A549 treated with RU486 at 1 μM for 4 hours (cell line): ENCODE measurements around the gene ANKRD36B. TPM values are rescaled to one million over a fixed set of nuclear protein-coding genes. Genes with fewer than 3 reads are reported as not detected.

Source experiments
- total RNA-seq: library from RNA; stranded (reverse); fragments of 200-300 nt; extraction: Qiagen RNA extraction; gene quantifications from 5 replicates; pipeline ENCODE4 v1.2.3, GENCODE V29; 2022; ENCODE audit warnings: low read depth

The ANKRD36B gene
- total RNA-seq = 3.8 to 6.0 TPM (median 4.8 TPM) in 5 replicates

DNA sequence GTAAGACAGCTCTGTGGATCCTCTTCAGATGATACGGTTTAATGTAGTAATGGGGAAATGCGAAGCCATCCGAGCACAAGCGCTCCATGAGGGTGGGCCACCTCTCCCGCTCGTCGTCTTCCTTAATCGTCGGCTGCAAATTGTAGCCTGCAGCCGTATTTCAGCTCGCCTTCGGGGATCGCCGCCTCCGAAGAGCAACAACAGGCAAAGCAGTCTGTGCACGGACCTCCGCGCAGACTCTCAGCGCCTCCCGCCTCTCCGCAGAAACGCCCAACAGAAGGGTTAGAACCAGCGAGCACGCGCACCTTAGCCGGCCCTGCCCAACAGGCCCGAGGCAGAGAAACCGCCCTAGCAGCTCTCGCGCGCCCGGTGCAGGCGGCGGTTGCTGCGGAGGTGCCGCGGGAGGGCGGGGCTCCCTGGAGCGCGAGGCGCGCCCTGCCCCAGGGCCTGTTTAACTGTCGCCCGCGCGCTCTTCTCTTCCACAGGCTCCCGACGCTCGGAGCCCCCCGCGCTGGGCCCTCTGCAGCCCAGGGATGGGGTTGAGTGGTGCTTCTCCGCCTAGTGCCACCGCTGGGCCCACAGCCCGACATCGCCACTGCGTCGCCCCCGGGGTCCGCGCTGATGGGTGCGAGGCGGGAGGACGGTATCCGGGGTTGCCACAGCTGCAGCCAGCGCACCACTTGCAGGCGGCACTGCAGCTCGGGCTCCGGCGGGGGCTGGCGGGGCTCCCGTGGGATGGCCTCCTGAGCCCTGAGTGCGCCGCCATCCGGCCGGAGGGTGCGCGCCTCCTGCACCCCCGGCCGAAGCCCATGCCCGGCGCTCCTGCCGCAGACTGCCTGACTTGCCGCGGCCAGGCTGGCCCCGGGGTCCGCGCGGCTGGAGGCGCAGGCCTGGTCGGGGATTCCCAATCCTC is at the start of gene ANKRD36B:
ANKRD36B (minus strand) TSS at position 280 of the 913 bp plus-strand sequence; CDS start at position 88, 192 bp downstream.

Other genes starting within 250 kb of the ANKRD36B start
- 266 to 335 TPM (median 314 TPM) in 5 replicates for gene COX5B, start 56.2 kb upstream of the ANKRD36B start, total RNA-seq
- gene ACTR1B, start 74.2 kb upstream of the ANKRD36B start, total RNA-seq = 29.9 to 44.8 TPM (median 41.3 TPM) in 5 replicates
- 0.37 to 1.1 TPM (median 0.47 TPM) in 5 replicates for gene C2orf92, start 79.8 kb upstream of the ANKRD36B start, total RNA-seq
- not detected in 5 replicates for gene ZAP70, start 123.7 kb upstream of the ANKRD36B start, total RNA-seq